ENCODE results near the gene PTPRK. TPM values are rescaled to one million over a fixed set of nuclear protein-coding genes. Genes with fewer than 3 reads are reported as not detected.

Gene PTPRK
- total and polyA plus RNA-seq, 2 donors: 26.7 to 134 TPM

DNA sequence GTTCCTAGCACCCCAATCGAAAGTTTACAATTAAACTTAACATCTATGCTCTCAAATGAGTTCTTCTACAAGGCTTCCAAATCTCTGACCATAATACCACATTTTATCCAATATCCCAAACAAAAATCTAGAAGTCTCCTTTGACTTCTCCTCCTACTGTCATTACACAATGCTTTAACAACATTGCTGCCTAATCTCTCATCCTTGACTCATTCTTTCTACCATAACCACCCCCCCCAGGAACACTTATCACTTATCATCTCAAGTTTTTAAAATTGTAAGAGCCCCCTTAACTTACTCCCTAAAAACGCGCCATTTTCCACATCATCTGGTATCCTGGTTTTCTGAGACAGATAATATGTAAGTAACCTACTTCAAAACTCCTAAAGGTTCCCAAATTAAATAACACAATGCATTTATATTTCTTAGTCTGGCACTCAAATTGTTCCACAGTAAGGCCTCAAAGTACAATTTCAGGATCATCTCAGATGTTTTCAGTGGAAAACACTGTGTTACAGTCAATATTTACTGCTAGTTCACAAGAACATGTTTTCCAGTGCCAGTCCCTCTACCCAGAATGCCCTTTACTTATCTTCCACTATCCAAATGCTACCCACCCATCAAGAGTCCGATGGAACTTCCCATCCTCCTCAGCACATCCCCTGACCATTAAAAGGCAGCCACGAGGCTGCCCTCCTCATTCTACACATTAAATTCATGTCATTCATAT lies 311.4 kb downstream of the PTPRK start:
- WGBS: 73% methylated on average over 5 of the region's 5 CpGs
- no peak overlapping the region for H3K4me3 ChIP-seq (ENCODE audit: low read depth, low read length)
- H3K4me1 ChIP-seq (ENCODE audit: insufficient read depth): no peaks in the 10 kb centered on the region
- H3K36me3 ChIP-seq (ENCODE audit: insufficient read depth): no peaks in the 10 kb centered on the region
- no peak for DNase-seq (ENCODE audit: extremely low spot score)
- no peak overlapping the region for H3K27ac ChIP-seq (ENCODE audit: low read depth)

DNA sequence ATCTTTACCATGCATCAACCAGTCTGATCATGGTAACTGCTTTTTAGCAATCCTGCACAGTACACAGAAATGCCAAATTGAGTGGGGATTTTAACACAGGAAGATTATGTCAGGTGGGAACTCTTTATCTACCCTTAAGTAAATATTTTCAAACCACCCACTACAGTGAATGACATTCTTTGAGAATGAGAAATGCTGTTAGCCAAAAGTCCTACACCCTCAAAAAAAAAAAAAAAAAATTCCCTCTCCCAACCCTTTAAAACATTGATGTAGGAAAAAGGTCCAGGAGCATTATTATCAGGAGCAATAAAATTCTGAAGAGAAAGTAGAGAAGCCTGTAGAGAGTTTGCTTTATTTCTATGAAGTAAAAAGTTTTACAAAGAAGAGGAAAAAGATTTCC lies 312.3 kb downstream of the PTPRK start:
- no peak overlapping the region for H3K27ac ChIP-seq (ENCODE audit: low read depth)
- no peaks in the 10 kb centered on the region for H3K4me1 ChIP-seq (ENCODE audit: insufficient read depth)
- H3K4me3 ChIP-seq (ENCODE audit: low read depth, low read length): no peak overlapping the region
- H3K36me3 ChIP-seq (ENCODE audit: insufficient read depth): no peaks in the 10 kb centered on the region
- no peak for DNase-seq (ENCODE audit: extremely low spot score)

DNA sequence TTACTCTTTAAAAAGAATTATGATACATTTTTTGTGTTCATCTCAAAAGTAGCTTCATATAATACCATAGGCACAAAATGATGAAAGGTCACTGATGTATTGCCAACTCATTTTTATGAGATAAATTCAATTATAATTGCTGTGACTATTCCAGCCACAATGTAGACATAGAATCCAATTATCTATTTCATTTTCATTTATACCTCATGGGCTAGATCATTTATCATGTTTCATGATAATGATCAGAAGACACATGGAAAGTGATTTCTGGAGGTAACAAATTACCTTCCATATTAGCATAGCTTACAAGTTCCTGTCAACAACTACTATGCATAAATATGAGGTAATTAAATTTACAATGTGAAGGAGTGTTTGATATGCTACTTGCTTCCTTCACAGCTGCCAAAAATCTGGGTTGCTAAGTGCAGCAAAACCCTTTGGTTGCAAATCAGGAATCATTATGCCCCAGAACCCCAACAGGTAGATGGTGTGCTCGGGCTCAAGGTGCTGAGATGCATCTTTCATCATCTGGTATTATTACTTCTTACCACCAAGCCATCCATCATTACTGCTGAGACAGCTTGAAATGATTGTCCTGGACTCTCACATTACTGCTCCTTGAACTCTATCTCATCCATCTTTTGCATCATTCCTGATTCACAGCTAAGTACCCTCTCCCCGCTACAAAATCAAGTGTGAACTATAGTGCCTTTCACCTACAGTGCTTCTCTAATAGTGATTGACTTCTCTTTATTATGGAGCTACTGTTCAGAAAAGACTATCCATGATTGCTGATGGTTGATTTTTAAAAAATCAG lies 313.6 kb downstream of the PTPRK start:
- 100% methylated on average over 2 of the region's 2 CpGs for WGBS
- Histone ChIP-seq H3K36me3 (ENCODE audit: insufficient read depth) (no peaks in the 10 kb centered on the region), H3K27ac (ENCODE audit: low read depth) (no peak overlapping the region), H3K4me3 (ENCODE audit: low read depth, low read length) (no peak overlapping the region), H3K4me1 (ENCODE audit: insufficient read depth) (no peaks in the 10 kb centered on the region)
- DNase-seq (ENCODE audit: extremely low spot score): no peak

DNA sequence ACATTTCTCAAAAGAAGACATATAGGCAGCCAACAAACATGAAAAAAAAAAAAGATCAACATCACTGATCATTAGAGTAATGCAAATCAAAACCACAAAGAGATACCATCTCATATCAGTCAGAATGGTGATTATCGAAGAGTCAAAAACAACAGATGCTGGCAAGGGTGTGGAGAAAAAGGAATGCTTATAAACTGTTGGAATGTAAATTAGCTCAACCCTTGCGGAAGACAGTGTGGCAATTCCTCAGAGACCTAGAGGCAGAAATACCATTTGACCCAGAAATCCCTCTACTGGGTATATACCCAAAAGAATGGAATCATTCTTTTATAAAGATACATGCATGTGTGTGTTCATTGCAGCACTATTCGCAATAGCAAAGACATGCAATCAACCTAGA lies 315.8 kb downstream of the PTPRK start:
- no peak for DNase-seq (ENCODE audit: extremely low spot score)
- 86% methylated on average over 3 of the region's 3 CpGs for WGBS

DNA sequence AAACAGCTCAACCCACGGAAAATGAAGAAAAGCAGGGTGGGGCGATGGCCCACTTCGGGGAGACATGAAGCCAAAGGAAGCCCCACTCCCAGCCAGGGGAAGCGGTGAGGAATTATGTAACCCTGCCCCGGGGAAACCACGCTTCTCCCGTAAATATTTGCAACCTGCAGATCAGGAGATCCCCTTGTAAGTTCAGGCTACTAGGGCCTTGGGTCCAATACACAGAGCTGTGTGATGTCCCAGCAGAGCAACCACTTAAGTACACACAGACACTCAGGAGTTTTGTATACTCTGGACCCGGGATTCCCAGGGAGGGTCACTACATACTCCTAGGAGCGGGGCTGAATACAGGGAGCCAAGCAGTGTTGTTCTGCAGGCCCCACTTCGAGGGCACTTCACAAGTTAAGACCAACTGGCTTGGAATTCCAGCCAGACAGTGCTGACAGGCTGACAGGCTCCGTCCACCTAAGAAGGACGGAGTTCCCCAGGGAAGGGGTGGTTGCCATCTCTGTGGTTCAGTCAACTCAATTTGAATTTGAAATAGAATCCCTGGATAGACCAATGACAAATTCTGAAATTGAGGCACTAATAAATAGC lies 318.1 kb downstream of the PTPRK start:
- 96% methylated on average over 12 of the region's 12 CpGs for WGBS
- H3K36me3 ChIP-seq (ENCODE audit: insufficient read depth): no peaks in the 10 kb centered on the region
- H3K27ac ChIP-seq (ENCODE audit: low read depth): no peak overlapping the region
- no peak for DNase-seq (ENCODE audit: extremely low spot score)
- H3K4me1 ChIP-seq (ENCODE audit: insufficient read depth): no peaks in the 10 kb centered on the region
- no peak overlapping the region for H3K4me3 ChIP-seq (ENCODE audit: low read depth, low read length)

More for the DNA sequence above, 315.8 kb downstream of the PTPRK start:
- Histone ChIP-seq H3K4me3 (ENCODE audit: low read depth, low read length) (no peak overlapping the region), H3K27ac (ENCODE audit: low read depth) (no peak overlapping the region), H3K36me3 (ENCODE audit: insufficient read depth) (no peaks in the 10 kb centered on the region), H3K4me1 (ENCODE audit: insufficient read depth) (no peaks in the 10 kb centered on the region)

DNA sequence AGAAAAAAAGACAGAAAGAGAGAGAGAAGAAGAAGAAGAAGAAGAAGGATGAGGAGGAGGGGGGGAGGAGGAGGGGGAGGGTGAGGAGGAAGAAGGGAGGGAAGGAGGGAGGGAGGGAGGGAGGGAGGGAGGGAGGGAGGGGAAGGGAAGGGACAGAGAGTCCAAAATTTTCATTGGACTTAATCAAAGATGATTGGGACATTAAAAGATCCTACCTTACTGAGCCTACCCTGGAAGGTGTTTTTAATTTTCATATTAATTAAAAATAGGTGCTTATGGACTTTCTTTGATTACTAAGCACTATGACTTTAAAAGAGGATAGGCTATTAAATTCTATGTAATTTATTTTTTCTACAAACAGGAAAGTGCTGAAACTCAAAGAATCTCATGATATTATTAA lies 319.6 kb downstream of the PTPRK start:
- Histone ChIP-seq H3K27ac (ENCODE audit: low read depth) (no peak overlapping the region), H3K4me1 (ENCODE audit: insufficient read depth) (no peaks in the 10 kb centered on the region), H3K36me3 (ENCODE audit: insufficient read depth) (no peaks in the 10 kb centered on the region), H3K4me3 (ENCODE audit: low read depth, low read length) (no peak overlapping the region)
- no peak for DNase-seq (ENCODE audit: extremely low spot score)

DNA sequence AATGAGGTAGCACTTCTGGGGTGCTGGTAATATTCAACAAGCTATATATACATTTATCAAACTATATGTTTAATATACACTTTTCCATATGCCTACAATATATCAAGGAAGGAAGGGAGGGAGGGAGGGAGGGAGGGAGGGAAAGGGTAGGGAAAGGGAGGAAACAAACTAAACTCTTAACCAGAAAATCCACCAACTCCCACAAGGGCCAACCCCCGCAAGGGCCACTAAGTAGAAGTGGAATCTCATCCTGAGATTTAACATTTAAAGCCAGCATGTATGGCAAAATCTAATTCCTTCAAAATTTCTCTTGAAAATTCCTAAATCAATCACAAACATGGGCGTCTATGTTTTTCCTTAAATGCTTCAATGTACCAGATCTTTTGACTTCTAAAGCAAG lies 320.9 kb downstream of the PTPRK start:
- no peaks in the 10 kb centered on the region for H3K4me1 ChIP-seq (ENCODE audit: insufficient read depth)
- WGBS: over 99% methylated on average over 2 of the region's 2 CpGs
- H3K27ac ChIP-seq (ENCODE audit: low read depth): no peak overlapping the region
- no peak overlapping the region for H3K4me3 ChIP-seq (ENCODE audit: low read depth, low read length)
- DNase-seq (ENCODE audit: extremely low spot score): no peak
- H3K36me3 ChIP-seq (ENCODE audit: insufficient read depth): no peaks in the 10 kb centered on the region

DNA sequence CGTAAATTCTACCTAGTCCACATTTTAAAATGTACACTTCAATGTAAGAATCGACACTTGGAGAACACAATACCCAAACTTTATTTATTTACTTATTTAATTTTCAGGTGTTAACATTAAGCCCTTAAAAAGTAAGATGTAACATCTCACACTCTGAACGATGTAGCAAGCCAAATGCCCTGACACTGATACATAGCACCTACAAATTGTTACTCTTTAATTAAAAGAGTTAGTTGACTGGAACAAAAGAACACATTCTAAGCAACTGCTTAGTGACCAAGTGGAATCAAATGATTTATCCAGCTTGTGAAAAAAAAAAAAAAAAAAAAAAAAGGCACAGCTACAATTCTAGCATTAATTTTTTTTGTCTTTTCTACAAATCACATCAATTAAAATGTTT lies 327.4 kb downstream of the PTPRK start:
- 91% methylated on average over 3 of the region's 3 CpGs for WGBS
- no peak overlapping the region for H3K27ac ChIP-seq (ENCODE audit: low read depth)
- no peaks in the 10 kb centered on the region for H3K36me3 ChIP-seq (ENCODE audit: insufficient read depth)
- no peak overlapping the region for H3K4me3 ChIP-seq (ENCODE audit: low read depth, low read length)
- no peaks in the 10 kb centered on the region for H3K4me1 ChIP-seq (ENCODE audit: insufficient read depth)
- no peak for DNase-seq (ENCODE audit: extremely low spot score)

DNA sequence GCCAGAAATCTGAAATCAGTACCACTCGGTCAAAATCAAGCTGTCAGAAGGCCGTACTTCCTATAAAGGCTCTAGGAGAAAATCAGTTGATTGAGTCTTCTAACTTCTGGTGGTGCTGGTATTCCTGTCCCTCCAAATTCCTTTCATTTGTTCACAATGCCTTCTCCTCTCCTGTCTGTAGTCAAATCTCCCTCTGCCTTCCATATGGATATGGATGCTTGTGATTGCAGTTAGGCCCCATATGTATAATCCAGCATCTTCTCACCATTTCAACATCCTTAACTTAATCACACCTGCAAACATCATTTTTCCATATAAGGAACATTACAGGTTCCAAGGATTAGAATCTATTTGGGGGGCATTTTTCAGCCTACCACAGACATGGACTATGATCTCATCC lies 331.7 kb downstream of the PTPRK start:
- 98% methylated on average over 2 of the region's 2 CpGs for WGBS
- DNase-seq (ENCODE audit: extremely low spot score): no peak
- no peak overlapping the region for H3K4me3 ChIP-seq (ENCODE audit: low read depth, low read length)
- H3K36me3 ChIP-seq (ENCODE audit: insufficient read depth): peaks cover 2% of the 10 kb centered on the region
- no peak overlapping the region for H3K27ac ChIP-seq (ENCODE audit: low read depth)
- H3K4me1 ChIP-seq (ENCODE audit: insufficient read depth): no peaks in the 10 kb centered on the region

DNA sequence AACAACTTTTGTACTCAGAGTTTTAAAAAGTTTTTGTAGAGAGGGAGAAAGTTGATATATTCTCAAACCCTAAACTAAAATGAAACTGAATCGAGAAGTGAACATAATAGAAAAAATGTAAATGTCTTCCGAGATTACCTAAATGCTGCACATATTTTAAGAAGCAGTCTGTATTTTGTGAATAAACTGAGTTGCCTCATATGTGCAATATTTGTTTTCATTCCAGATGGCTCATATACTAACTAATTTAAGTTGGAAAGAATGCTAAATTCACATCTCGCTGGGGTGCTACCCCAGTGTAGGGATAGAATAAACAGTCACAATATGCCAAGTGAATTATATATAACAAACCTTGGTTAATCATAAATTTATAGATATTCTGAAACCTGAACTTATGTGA lies 333.7 kb downstream of the PTPRK start:
- no peak for DNase-seq (ENCODE audit: extremely low spot score)
- no peak overlapping the region for H3K27ac ChIP-seq (ENCODE audit: low read depth)
- 78% methylated on average over 3 of the region's 3 CpGs for WGBS
- no peak overlapping the region for H3K4me3 ChIP-seq (ENCODE audit: low read depth, low read length)
- H3K36me3 ChIP-seq (ENCODE audit: insufficient read depth): peaks cover 2% of the 10 kb centered on the region
- no peaks in the 10 kb centered on the region for H3K4me1 ChIP-seq (ENCODE audit: insufficient read depth)

DNA sequence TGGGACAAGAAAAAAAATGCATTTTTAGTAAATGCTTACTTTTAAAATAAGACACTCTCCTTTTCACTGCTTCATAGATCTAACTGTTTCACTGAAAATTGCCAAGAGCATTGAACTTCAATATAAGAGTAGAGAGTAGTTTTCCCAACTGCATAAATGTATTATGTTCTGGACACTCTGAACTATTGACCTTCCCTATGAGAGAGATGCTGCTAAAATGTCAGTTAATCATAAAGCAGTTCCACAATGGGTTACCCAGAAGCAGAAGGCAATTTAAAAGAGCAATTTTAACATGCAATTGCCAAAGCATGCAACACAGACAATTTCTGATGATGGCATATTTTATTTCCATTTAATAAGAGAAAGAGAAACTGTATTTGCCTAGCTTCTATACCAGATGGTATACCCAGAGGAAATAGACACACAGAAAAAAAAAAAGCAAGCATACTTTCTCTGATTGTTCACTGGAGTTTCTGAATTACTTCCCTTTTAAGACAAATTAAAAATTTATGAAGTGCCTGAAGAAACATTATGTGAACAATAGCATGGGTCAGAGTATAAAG lies 340.4 kb downstream of the PTPRK start:
- no peak for DNase-seq (ENCODE audit: extremely low spot score)
- H3K36me3 ChIP-seq (ENCODE audit: insufficient read depth): peaks cover 2% of the 10 kb centered on the region
- H3K4me1 ChIP-seq (ENCODE audit: insufficient read depth): no peaks in the 10 kb centered on the region
- H3K27ac ChIP-seq (ENCODE audit: low read depth): no peak overlapping the region
- no peak overlapping the region for H3K4me3 ChIP-seq (ENCODE audit: low read depth, low read length)

DNA sequence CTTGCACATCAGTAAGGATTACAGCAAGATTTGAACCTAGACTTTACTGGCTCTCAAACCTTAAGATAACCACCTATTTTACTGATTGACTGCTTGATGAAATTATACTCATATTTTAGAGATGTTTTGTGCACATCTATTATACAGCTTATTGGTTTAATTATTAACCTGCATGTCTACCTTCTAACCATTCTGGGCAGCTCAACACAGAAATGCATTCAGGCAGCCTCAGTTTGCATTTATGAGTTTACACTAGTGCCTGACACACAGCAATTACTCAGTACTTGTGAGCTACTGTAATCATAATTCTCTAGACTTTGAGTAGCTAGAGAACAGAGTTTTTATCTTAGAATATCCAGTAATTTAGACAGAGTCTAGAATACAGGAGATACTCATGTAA lies 345.7 kb downstream of the PTPRK start:
- H3K4me3 ChIP-seq (ENCODE audit: low read depth, low read length): no peak overlapping the region
- no peaks in the 10 kb centered on the region for H3K4me1 ChIP-seq (ENCODE audit: insufficient read depth)
- no peak overlapping the region for H3K27ac ChIP-seq (ENCODE audit: low read depth)
- no peak for DNase-seq (ENCODE audit: extremely low spot score)
- no peaks in the 10 kb centered on the region for H3K36me3 ChIP-seq (ENCODE audit: insufficient read depth)

DNA sequence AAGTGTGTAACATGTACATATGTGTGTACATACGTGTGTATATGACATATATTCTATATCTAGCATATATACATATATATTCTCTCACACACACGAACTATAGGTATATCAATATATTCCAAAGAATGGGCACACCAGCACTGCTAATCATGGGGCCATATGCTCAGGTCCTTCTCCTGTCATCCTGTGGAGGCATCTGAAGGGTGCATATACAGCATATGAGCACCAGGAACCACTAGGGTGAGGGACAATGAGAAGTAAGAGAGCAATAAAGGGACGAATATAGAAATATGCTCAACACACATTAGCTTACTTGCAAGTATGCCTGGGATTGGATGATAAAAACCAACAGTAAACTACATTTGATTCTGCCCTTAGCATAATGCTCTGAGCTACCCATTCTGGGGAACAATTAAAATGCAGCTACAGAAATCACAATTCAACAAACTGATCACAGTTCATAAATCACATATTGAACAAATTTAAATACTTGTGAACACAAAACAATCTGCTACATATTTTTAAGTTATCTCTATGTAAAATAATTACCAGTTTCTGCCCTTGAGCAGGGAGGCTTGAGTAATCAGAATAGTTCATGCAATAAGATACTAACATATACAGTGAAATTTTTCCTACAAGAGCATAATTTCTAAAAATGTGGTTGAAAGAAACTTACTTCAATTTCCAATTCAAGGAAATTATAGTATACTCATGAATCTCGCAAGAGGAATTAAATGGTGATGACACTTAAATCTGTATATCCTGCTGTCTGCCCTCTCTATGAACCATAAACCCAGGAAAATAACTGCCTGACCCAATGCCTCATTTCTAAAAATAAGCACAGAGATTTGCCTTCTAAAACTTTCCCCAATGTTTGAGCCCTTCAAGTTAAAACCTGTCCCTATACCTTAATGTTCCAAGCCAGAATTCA lies 347.4 kb downstream of the PTPRK start:
- no peak for DNase-seq (ENCODE audit: extremely low spot score)
- Histone ChIP-seq H3K4me1 (ENCODE audit: insufficient read depth) (no peaks in the 10 kb centered on the region), H3K27ac (ENCODE audit: low read depth) (no peak overlapping the region), H3K4me3 (ENCODE audit: low read depth, low read length) (no peak overlapping the region), H3K36me3 (ENCODE audit: insufficient read depth) (no peaks in the 10 kb centered on the region)
- WGBS: 79% methylated on average over 4 of the region's 4 CpGs

Data from urinary bladder (tissue), 4 donors.